Loucy (cell line): Measurements from ENCODE around the gene RERE.

Experiments used
- CTCF ChIP-seq: fragments of 200-600 bp; sonication (generic); conservative IDR thresholded peaks from 2 replicates; pipeline ENCODE4 v1.5.1; 2014; ENCODE audit warnings: mild to moderate bottlenecking, antibody characterized with exemption, low read length
- EZH2phosphoT487 ChIP-seq: fragments of 200-600 bp; IDR thresholded peaks from 2 replicates; pipeline ENCODE4 v1.6.1; 2018; ENCODE audit warnings: antibody characterized with exemption, mild to moderate bottlenecking, moderate library complexity, borderline replicate concordance

GRCh38 chr1:8397511-8397910 is 419.9 kb downstream of the RERE start:
- TF ChIP-seq CTCF (no peak), EZH2phosphoT487 (no peak)
